Measurements from ENCODE around the gene ZNF385B.
"Not testable (repeated sequence)": the region's sequence is repeated elsewhere in the genome, so short reads cannot be mapped to it uniquely, and the experiment has no call there.

Gene ZNF385B

GRCh38 chr2:179861416-179862067 lies at the start of gene ZNF385B:
Gene ZNF385B, minus strand, starts transcription at chr2:179861612.
- no peak for DNase-seq

DNA sequence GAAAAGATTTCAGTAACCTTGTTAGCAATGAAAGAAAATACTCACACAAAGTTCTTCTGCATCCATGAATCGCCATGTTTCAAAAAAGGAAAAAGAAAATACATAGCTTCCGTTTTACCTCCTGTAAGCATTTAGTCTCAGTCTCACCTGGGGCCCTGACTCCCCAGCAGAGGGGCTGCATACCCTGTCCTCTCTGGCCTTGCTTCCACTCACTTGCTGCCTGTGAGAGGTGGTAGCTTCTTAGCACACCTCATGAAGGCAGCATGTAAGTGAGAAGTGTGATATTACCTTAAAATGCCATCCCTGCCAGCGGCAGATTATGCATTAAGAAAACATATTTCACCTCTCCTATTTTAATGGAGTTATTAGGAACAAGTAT lies 49.3 kb upstream of the ZNF385B start:
- no peak for DNase-seq

- DNase-seq, result no peak
These were observed 48.7 kb upstream of the ZNF385B start for GRCh38 chr2:179909845-179910734.

GRCh38 chr2:179900655-179901054 lies 39.2 kb upstream of the ZNF385B start:
- DNase-seq, result no peak

DNA sequence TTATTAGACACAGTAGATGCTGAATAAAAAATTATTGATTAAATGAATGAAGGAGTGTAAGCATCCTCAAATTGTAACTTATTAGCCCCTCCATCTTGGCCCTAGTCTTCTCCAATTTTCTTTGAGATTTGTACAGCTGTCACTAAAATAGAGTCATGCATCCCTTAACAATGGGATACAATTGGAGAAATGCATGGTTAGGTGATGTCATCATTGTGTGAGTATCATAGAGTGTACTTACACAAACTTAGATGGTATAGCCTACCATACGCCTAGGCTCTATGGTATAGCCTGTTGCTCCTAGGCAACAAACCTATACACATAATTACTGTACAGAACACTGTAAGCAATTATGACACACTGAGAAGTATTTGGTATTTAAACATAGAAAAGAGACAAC lies 38.3 kb upstream of the ZNF385B start:
- no peak for DNase-seq

- no peak for DNase-seq
These were observed 37.5 kb upstream of the ZNF385B start for GRCh38 chr2:179898873-179899272.

- DNase-seq, result no peak
These were observed 32.2 kb upstream of the ZNF385B start for GRCh38 chr2:179893616-179894015.

- DNase-seq, result no peak
These were observed 29.8 kb upstream of the ZNF385B start for GRCh38 chr2:179891237-179891636.

- no peak for DNase-seq
These were observed 29.3 kb upstream of the ZNF385B start for GRCh38 chr2:179890666-179891065.

GRCh38 chr2:179888642-179889041 lies 27.2 kb upstream of the ZNF385B start:
- DNase-seq, result not testable (repeated sequence)

DNA sequence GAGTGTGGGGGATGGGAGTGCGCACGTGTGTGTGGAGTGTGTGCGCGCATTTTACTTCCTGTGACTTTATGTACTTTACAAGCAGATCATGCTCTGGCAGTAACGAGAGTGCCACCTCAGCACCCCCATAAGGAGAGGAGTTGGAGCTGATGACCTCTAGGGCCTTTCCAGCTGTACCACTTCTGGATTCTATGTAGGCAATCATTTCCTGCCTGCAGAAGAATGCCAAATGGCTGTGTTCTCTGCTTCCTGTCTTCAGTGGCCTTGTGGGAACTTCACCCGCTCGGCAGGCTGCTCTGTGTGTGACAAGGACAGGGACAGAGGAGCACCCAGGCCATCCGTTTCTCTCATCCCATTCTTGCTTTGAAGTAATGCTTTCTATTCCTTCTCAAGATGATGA lies 22.8 kb upstream of the ZNF385B start:
- DNase-seq, result no peak

- DNase-seq, result no peak
These were observed 21.7 kb upstream of the ZNF385B start for GRCh38 chr2:179882851-179883806.

- no peak for DNase-seq
These were observed 16.4 kb upstream of the ZNF385B start for GRCh38 chr2:179877601-179878364.

- no peak for DNase-seq
These were observed 14.9 kb upstream of the ZNF385B start for GRCh38 chr2:179876266-179876665.

GRCh38 chr2:179875864-179876263 lies 14.5 kb upstream of the ZNF385B start:
- no peak for DNase-seq

DNA sequence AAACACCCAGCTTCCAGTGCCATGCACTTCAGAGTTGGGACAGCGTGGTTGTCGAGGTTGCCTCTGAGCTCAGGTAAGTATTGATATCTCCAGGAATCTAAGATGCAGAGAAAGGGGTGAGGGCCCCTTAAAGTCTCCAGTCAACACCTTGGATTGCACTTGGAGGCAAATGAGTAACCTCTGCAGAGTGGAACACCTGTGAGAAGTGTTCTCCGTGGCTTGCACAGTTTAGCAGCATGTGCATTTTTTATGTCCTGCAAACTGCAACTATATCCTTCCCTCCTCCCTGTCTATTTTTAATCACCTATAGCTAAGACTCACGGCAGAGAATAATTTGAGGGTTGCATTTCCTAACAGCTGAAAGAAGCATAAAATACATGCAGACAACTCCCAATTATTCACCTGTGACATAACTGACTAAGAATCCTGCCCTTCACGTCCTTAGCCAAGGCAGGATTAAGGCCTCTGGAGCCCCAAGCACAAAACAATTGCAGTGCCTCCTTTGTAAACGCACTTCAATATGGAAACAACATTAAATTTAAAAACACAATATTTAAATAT lies 1.6 kb upstream of the ZNF385B start:
- no peak for DNase-seq

GRCh38 chr2:179861027-179861415 lies 391 bp downstream of the ZNF385B start:
- no peak for DNase-seq

DNA sequence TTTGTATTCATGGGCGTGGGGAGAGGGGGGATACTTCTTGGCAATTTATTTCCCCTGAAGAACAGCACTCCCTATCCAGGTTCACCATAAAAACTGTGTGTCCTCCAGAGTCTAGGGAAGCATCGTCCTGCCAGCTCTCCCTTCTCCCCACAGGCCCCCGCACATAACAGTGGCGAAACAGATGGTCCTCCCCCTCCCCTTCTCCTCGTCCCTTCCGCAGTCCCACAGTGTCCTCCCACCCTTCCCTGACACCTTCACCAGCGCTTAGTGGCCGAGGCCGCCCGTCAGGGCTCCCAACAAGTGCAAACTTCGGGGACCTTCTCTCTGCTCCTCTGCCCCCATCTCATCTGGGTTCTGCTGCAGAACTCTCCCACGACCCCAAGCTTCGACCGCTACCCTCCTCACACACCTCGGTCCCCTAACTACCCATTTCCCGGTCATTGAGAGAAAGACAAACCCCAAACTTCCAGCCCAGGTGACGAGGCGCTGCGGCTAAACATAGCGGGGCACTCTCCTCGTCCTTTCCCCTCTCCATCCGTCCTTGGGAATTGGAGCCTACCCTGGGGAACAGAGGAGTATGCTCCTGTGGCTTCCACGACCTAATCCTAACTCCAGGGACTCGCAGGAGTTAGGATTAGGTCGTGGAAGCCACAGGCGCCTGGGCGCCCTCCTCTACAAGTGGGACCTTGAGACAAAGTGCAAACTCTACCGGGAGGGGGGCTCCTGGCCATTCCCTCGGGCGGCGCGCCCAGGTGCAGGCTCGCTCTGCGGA lies 971 bp downstream of the ZNF385B start:
- DNase-seq, result no peak

DNA sequence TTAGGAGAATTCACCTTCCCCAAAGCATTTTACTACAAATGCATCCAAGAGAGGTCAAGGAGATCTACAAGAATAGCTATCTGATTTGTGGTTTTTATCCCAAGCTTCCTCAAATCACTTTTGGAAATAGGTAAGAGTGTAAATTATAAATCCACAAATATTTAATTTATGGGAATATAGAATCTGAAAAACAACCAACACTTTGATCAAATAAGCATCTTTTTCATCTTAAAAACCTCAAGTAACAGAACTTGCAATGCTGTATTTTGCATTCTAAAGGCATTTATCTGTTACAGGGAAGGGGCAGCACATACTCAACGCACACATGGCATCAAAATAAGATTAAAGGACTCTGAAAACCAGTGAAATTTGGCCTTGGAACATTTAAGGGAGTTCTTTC lies 1.9 kb downstream of the ZNF385B start:
- no peak for DNase-seq

- DNase-seq, result no peak
These were observed 4.2 kb downstream of the ZNF385B start for GRCh38 chr2:179857236-179857635.

- no peak for DNase-seq
These were observed 5.2 kb downstream of the ZNF385B start for GRCh38 chr2:179856205-179856604.

All from KG1 (cell line).